Colonic mucosa (tissue), 4 donors: ENCODE results near the gene TANC1. TPM values are rescaled to one million over a fixed set of nuclear protein-coding genes. Genes with fewer than 3 reads are reported as not detected.

ENCODE experiments used
- DNase-seq: peaks from one replicate; pipeline ENCODE4 v3.0.0-alpha.2; 2020
- H3K27ac ChIP-seq: fragments of 200-600 bp; one replicate; pipeline ENCODE4 v1.8.0; 2021
- H3K27me3 ChIP-seq: fragments of 200-600 bp; one replicate; pipeline ENCODE4 v1.8.0; 2021
- H3K36me3 ChIP-seq: fragments of 200-600 bp; one replicate; pipeline ENCODE4 v1.8.0; 2021
- H3K4me1 ChIP-seq: fragments of 200-600 bp; one replicate; pipeline ENCODE4 v1.8.0; 2021; ENCODE audit warnings: mild to moderate bottlenecking
- H3K4me3 ChIP-seq: fragments of 200-600 bp; one replicate; pipeline ENCODE4 v1.8.0; 2021
- H3K9ac ChIP-seq, 2 donors: one replicate each; pipeline ENCODE4 v1.7.0; 2013; ENCODE audit warnings: control low read depth in 2 of 2, low read depth in 2 of 2, low read length in 2 of 2
- H3K9me3 ChIP-seq: fragments of 200-600 bp; one replicate; pipeline ENCODE4 v1.8.0; 2021
- intact Hi-C: fragments of 100-400 bp; cut with DNase I; formaldehyde crosslinking; loops from one replicate; pipeline ENCODE4 v1.14.1; 2022
- total RNA-seq, 2 donors: library from RNA; stranded (reverse); fragmentation: NEBNext Ultra II Directional in 1 of 2; extraction: Animal tissue kit (Norgen Biotek cat#: 25700) in 1 of 2; gene quantifications; one replicate each; pipeline ENCODE4 v1.2.1, GENCODE V29; 2021
- TF ChIP-seq, protein P1 (sequence below): fragments of 200-600 bp; IDR thresholded peaks from one replicate; pipeline ENCODE4 v1.8.0; 2022; ENCODE audit warnings: antibody characterized with exemption, mild to moderate bottlenecking
- donor health status: healthy.
- donor health status: DM: no; HTN: no; CAD: no.
- donor health status: DM: no; HTN: no; CAD: no.

TANC1 gene
- total RNA-seq, 2 donors from 2014 or later = 28.3 to 32.7 TPM

DNA sequence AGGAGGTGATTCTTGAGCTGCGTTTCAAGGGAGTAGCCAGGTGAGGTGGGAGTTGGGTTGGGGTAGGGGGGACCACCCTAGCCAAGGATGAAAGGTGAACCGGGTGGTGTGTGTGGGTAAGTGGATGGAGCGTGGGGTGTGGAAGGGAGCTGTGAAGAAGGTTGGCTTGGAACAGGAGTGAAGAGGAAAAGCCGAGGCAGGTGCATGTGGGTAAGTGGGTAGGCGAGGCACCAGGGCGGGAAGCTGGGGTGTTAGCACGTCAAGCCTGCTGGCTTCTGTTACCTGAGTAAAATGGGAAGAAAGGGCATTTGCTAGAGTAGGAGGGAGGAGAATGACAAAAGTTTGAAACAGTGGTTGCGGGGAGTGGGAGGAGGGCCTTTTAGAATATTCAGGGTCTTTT is 31.6 kb downstream of the TANC1 start:
- Histone ChIP-seq H3K27ac (no peak overlapping the region), H3K4me1 (no peaks in the 10 kb centered on the region), H3K9ac (no peak overlapping the region), H3K36me3 (no peaks in the 10 kb centered on the region), H3K9me3 (no peaks in the 10 kb centered on the region), H3K4me3 (no peak overlapping the region), H3K27me3 (no peaks in the 10 kb centered on the region)
- TF ChIP-seq, protein P1, sequence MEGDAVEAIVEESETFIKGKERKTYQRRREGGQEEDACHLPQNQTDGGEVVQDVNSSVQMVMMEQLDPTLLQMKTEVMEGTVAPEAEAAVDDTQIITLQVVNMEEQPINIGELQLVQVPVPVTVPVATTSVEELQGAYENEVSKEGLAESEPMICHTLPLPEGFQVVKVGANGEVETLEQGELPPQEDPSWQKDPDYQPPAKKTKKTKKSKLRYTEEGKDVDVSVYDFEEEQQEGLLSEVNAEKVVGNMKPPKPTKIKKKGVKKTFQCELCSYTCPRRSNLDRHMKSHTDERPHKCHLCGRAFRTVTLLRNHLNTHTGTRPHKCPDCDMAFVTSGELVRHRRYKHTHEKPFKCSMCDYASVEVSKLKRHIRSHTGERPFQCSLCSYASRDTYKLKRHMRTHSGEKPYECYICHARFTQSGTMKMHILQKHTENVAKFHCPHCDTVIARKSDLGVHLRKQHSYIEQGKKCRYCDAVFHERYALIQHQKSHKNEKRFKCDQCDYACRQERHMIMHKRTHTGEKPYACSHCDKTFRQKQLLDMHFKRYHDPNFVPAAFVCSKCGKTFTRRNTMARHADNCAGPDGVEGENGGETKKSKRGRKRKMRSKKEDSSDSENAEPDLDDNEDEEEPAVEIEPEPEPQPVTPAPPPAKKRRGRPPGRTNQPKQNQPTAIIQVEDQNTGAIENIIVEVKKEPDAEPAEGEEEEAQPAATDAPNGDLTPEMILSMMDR = no peak
- DNase-seq = no peak
- intact Hi-C loops = no loop called here

DNA sequence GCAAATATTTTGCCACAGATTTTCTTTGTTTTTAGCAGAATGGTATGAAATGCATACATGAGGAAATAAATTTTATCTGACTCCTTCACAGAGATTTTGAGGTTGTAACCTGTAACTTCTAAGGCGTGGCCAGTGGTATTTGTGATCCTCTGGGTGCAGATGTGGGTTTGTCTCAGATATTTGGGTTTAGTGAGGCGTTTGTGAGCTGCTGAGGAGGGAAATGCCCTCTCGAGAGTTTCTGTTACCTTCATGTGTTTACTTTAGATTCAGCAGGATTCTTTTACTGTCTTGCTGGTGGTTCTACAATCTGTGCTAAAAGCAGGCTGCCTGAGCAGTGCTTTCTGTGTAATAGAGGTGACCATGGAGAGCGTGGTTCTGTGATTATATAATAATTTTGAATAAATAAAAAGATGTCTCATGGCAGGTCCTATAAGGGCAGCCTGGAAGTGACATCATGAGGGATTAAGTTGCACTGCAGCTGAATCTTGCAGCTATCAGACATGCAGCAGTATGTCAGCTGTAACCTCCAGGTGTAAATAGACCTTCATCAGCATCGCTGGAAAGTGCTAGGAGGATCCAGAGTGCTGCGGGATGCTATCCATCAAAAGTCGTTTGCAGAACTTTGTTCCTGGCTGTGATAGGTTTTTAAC is 34.1 kb downstream of the TANC1 start:
- Histone ChIP-seq H3K9ac (no peak overlapping the region), H3K27ac (no peak overlapping the region), H3K9me3 (no peaks in the 10 kb centered on the region), H3K36me3 (no peaks in the 10 kb centered on the region), H3K4me1 (no peaks in the 10 kb centered on the region), H3K27me3 (no peaks in the 10 kb centered on the region), H3K4me3 (no peak overlapping the region)
- intact Hi-C loops = no loop called here
- DNase-seq = no peak
- TF ChIP-seq, protein P1 = no peak

DNA sequence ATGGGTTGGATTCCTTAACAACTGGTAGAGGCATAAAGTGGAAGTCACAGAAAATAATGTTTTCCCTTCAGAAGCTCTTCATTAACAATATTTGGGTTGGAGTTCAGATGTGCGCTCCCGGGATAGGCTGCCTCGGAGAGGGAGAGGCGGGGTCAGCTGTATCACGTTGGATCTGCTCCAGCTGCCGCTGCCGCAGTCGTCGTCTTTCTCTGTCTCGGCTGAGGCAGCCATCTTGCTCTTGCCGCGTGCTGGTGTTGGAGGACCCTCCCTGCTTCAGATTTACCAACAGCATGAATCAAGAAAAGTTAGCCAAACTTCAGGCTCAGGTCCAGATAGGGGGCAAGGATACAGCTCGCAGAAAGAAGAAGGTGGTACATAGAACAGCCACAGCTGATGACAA is 35.1 kb downstream of the TANC1 start:
- H3K4me1 ChIP-seq = no peaks in the 10 kb centered on the region
- no peak for DNase-seq
- TF ChIP-seq, protein P1 = no peak
- H3K9me3 ChIP-seq = no peaks in the 10 kb centered on the region
- no peaks in the 10 kb centered on the region for H3K27me3 ChIP-seq
- H3K27ac ChIP-seq = no peak overlapping the region
- intact Hi-C loops = no loop called here
- no peaks in the 10 kb centered on the region for H3K36me3 ChIP-seq
- H3K9ac ChIP-seq = no peak overlapping the region
- no peak overlapping the region for H3K4me3 ChIP-seq

DNA sequence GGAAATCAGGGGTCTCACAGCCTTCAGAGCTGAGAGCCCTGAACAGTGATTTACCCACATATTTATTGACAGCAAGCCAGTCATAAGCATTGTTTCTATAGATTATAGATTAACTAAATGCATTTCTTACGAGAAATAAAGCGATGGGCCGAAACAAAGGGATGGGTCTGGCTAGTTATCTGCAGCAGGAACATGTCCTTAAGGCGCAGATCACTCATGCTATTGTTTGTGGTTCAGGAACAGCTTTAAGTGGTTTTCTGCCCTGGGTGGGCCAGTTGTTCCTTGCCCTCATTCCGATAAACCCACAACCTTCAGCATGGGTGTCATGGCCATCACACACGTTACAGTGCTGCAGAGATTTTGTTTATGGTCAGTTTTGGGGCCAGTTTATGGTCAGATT is 36.4 kb downstream of the TANC1 start:
- DNase-seq = no peak
- no peak overlapping the region for H3K27ac ChIP-seq
- TF ChIP-seq, protein P1 = no peak
- H3K4me3 ChIP-seq = no peak overlapping the region
- H3K9ac ChIP-seq = no peak overlapping the region
- no peaks in the 10 kb centered on the region for H3K9me3 ChIP-seq
- no peaks in the 10 kb centered on the region for H3K27me3 ChIP-seq
- intact Hi-C loops = no loop called here
- no peaks in the 10 kb centered on the region for H3K4me1 ChIP-seq
- no peaks in the 10 kb centered on the region for H3K36me3 ChIP-seq

DNA sequence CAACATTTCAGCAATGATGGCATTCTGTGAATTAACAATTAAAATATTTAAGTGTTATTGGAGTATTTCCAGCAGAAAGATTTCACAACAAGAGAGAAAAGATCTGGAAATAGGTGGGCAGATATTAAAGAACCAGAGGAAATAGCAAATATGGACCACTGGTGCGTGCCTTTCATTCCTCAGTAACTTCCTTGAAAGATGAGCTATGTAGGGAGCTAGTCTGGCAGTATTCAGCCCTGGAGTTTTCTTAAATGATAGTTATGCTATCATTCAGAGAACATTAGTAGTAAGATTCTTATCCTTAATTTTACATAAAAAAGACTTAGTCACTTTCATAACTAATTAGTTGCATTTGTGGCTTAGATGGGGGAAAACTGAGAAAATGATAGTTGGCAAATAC is 41.5 kb downstream of the TANC1 start:
- Histone ChIP-seq H3K27me3 (no peaks in the 10 kb centered on the region), H3K4me3 (no peak overlapping the region), H3K36me3 (no peaks in the 10 kb centered on the region), H3K4me1 (no peaks in the 10 kb centered on the region), H3K9ac (no peak overlapping the region), H3K9me3 (no peaks in the 10 kb centered on the region), H3K27ac (no peak overlapping the region)
- TF ChIP-seq, protein P1 = no peak
- DNase-seq = no peak
- intact Hi-C loops = no loop called here
